Peyer's patch (tissue), 4 donors: Measurements from ENCODE around the gene GAN. TPM values are rescaled to one million over a fixed set of nuclear protein-coding genes. Genes with fewer than 3 reads are reported as not detected.
A peak's percentile ranks its signal among the peaks of the same experiment; 100 is the strongest.

Source experiments
- DNase-seq, 3 donors: peaks; one replicate each; pipeline ENCODE4 v3.0.0-alpha.2; 2017 to 2019
- H3K27ac ChIP-seq, 4 donors: fragments of 200-600 bp; sonication (generic); one replicate each; pipeline ENCODE4 v1.5.1; 2016 to 2019
- H3K27me3 ChIP-seq, 2 donors: fragments of 200-600 bp; sonication (generic); one replicate each; pipeline ENCODE4 v1.5.1; 2019
- H3K36me3 ChIP-seq, 3 donors: fragments of 200-600 bp; sonication (generic); one replicate each; pipeline ENCODE4 v1.5.1; 2016 to 2019
- H3K4me1 ChIP-seq, 4 donors: fragments of 200-600 bp; sonication (generic); one replicate each; pipeline ENCODE4 v1.5.1; 2016 to 2019
- H3K4me3 ChIP-seq, 4 donors: fragments of 200-600 bp; sonication (generic); 1 replicate in 3 of 4; 2 replicates in 1 of 4; pipeline ENCODE4 v1.5.1; 2016 to 2019; ENCODE audit warnings: mild to moderate bottlenecking in 1 of 4
- H3K9me3 ChIP-seq, 4 donors: fragments of 200-600 bp; sonication (generic); one replicate each; pipeline ENCODE4 v1.5.1; 2016 to 2019; ENCODE audit warnings: mild to moderate bottlenecking in 1 of 4
- POLR2A ChIP-seq, 2 donors: fragments of 450-650 bp; IDR thresholded peaks; one replicate each; pipeline ENCODE4 v1.5.1; 2017; ENCODE audit warnings: antibody characterized with exemption in 2 of 2, mild to moderate bottlenecking in 2 of 2, moderate library complexity in 2 of 2
- total RNA-seq, 4 donors: library from RNA; depleted of rRNA; stranded (reverse); fragments of >200 nt; gene quantifications; one replicate each; pipeline ENCODE4 v1.1.0, GENCODE V29; 2016
- TF ChIP-seq, protein P1 (sequence below), 6 experiments: fragments of 450-650 bp in 4 of 6; fragments of 200-600 bp in 2 of 6; sonication (generic) in 1 of 6; IDR thresholded peaks; one replicate each; pipeline ENCODE4 v1.5.1; 2017 to 2019; ENCODE audit warnings: antibody characterized with exemption in 6 of 6, mild to moderate bottlenecking in 3 of 6, moderate library complexity in 1 of 6

The GAN gene, protein sequence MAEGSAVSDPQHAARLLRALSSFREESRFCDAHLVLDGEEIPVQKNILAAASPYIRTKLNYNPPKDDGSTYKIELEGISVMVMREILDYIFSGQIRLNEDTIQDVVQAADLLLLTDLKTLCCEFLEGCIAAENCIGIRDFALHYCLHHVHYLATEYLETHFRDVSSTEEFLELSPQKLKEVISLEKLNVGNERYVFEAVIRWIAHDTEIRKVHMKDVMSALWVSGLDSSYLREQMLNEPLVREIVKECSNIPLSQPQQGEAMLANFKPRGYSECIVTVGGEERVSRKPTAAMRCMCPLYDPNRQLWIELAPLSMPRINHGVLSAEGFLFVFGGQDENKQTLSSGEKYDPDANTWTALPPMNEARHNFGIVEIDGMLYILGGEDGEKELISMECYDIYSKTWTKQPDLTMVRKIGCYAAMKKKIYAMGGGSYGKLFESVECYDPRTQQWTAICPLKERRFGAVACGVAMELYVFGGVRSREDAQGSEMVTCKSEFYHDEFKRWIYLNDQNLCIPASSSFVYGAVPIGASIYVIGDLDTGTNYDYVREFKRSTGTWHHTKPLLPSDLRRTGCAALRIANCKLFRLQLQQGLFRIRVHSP
- 10 to 100 TPM in 3 of 4 donors, 1 to 10 TPM in 1; 7.4 to 15.2 (median 11.9) TPM for total RNA-seq

DNA sequence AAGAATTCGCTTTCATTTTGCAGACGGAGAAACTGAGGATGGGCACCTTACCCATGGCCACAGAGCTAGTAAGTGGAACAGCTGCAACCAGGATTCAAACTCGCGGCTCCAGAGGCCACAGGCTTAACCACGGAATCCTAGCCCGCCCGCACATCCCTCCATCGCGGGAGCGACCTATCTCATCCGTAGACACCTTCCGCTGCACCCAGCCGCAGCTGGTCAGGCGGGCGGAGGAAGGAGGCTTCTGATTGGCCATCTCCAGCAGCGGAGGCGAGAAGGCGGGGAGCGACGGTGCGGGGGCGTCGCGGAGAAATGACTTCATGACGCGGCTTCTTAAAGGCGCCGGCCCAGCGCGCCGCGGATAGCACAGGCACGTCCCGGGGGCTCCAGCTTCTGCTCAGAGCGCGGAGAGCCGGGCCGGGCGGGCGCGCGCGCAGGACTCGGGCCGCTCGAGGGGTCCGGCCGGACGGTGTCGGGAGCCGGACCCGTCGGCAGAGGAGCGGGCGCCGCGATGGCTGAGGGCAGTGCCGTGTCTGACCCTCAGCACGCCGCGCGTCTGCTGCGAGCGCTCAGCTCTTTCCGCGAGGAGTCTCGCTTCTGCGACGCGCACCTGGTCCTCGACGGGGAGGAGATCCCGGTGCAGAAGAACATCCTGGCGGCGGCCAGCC lies at the start of gene GAN:
Gene GAN, plus strand, starts transcription at position 360 of the 668 bp plus-strand sequence. Its CDS starts 152 bp downstream, at position 512.
- Histone ChIP-seq H3K4me1 (peaks cover 0 to 44% (median 0%) of the 10 kb centered on the region in 4 donors), H3K27ac (peak within 1 kb of the TSS; percentile 89 to 97 (median 94)), H3K36me3 (no peaks in the 10 kb centered on the region), H3K9me3 (no peaks in the 10 kb centered on the region), H3K27me3 (no peaks in the 10 kb centered on the region), H3K4me3 (peak within 1 kb of the TSS; percentile 85 to 99 (median 98))
- peak; percentile 95 to 98 (median 96) for DNase-seq
- TF ChIP-seq, protein P1, sequence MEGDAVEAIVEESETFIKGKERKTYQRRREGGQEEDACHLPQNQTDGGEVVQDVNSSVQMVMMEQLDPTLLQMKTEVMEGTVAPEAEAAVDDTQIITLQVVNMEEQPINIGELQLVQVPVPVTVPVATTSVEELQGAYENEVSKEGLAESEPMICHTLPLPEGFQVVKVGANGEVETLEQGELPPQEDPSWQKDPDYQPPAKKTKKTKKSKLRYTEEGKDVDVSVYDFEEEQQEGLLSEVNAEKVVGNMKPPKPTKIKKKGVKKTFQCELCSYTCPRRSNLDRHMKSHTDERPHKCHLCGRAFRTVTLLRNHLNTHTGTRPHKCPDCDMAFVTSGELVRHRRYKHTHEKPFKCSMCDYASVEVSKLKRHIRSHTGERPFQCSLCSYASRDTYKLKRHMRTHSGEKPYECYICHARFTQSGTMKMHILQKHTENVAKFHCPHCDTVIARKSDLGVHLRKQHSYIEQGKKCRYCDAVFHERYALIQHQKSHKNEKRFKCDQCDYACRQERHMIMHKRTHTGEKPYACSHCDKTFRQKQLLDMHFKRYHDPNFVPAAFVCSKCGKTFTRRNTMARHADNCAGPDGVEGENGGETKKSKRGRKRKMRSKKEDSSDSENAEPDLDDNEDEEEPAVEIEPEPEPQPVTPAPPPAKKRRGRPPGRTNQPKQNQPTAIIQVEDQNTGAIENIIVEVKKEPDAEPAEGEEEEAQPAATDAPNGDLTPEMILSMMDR (IDR thresholded peaks at IDR 0.05): peak in 1 of 6 experiments; percentile 2
- TF ChIP-seq POLR2A (IDR thresholded peaks at IDR 0.05): peak; percentile 89 to 94

DNA sequence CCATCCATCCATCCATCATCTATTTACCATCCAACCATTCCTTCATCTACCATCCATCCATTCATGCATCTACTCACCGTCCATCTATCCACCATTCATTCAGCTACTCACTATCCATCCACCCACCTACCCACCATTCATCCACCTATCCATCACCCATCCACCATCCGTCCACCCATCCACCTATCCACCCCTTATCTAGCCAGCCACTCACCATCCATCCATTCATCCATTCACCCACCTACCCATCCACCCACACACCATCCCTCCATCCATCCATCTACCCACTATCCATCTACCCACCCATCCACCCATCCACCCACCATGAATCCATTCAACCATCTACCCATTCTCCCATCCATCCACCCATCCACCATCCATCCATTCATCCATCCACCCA lies 49.7 kb upstream of the GAN start:
- Histone ChIP-seq H3K9me3 (no peaks in the 10 kb centered on the region), H3K4me3 (no peak overlapping the region), H3K27me3 (no peaks in the 10 kb centered on the region), H3K27ac (no peak overlapping the region), H3K36me3 (no peaks in the 10 kb centered on the region), H3K4me1 (peaks cover 0 to 20% (median 0%) of the 10 kb centered on the region in 4 donors)
- DNase-seq: no peak
- no peak for TF ChIP-seq POLR2A (IDR thresholded peaks at IDR 0.05)
- TF ChIP-seq, protein P1 (IDR thresholded peaks at IDR 0.05): no peak

DNA sequence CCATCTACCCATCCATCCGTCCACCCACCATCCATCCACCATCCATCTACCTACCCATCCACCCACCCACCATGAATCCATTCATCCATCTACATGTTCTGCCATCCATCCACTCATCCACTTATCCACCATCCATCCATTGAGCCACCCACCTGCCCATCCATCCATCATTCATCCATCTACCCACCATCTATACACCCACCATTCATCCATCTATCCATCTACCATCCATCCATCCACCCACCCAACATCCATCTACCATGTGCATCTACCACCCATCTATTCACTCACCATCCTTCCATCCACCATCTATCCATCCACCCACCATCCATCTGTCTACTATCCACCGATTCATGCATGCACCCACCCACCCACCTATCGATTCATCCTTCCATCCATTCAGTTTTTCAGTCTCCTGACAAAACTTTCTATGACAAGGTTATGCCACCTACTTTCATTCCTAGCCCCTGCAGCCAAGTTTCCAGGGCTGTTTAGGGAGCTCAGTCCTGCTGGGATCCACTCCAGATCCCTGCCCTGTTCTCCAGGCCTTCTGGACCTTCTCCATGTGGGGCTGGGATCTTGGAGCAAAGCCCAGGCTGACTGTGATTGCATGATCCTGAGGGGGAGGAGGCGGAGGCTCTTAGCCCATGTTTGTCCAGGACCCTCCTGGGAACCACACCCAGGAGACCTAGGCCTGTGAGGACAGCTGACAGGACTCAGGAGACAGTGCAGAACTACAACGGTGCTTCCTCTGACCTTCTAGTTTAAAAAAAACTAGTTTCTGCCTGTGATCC lies 48.9 kb upstream of the GAN start:
- no peaks in the 10 kb centered on the region for H3K27me3 ChIP-seq
- TF ChIP-seq, protein P1 (IDR thresholded peaks at IDR 0.05): no peak
- no peak for TF ChIP-seq POLR2A (IDR thresholded peaks at IDR 0.05)
- H3K9me3 ChIP-seq: no peaks in the 10 kb centered on the region
- H3K4me3 ChIP-seq: no peak overlapping the region
- peaks cover 0 to 20% (median 0%) of the 10 kb centered on the region in 4 donors for H3K4me1 ChIP-seq
- H3K36me3 ChIP-seq: no peaks in the 10 kb centered on the region
- DNase-seq: peak in 2 of 3 donors; percentile 70 to 75
- H3K27ac ChIP-seq: peak overlapping the region in 3 of 4 donors; percentile 62 to 85 (median 83)

- TF ChIP-seq POLR2A (IDR thresholded peaks at IDR 0.05): peak in 1 of 2 donors; percentile 8
- TF ChIP-seq, protein P1 (IDR thresholded peaks at IDR 0.05): no peak
- H3K27me3 ChIP-seq: no peaks in the 10 kb centered on the region
- no peaks in the 10 kb centered on the region for H3K36me3 ChIP-seq
- no peaks in the 10 kb centered on the region for H3K9me3 ChIP-seq
- peak overlapping the region in 3 of 4 donors; percentile 62 to 85 (median 83) for H3K27ac ChIP-seq
- DNase-seq: peak in 2 of 3 donors; percentile 72 to 80
- no peak overlapping the region for H3K4me3 ChIP-seq
- H3K4me1 ChIP-seq: peaks cover 0 to 20% (median 0%) of the 10 kb centered on the region in 4 donors
These were observed 48.1 kb upstream of the GAN start for GRCh38 chr16:81266680-81267095.

GRCh38 chr16:81268509-81268908 lies 46.3 kb upstream of the GAN start:
- Histone ChIP-seq H3K27me3 (no peaks in the 10 kb centered on the region), H3K4me1 (peaks cover 0 to 27% (median 0%) of the 10 kb centered on the region in 4 donors), H3K9me3 (no peaks in the 10 kb centered on the region), H3K4me3 (no peak overlapping the region), H3K27ac (no peak overlapping the region), H3K36me3 (no peaks in the 10 kb centered on the region)
- TF ChIP-seq, protein P1 (IDR thresholded peaks at IDR 0.05): no peak
- no peak for TF ChIP-seq POLR2A (IDR thresholded peaks at IDR 0.05)
- DNase-seq: no peak
